Measurements from ENCODE around the gene B3GNT2. TPM values are rescaled to one million over a fixed set of nuclear protein-coding genes. Genes with fewer than 3 reads are reported as not detected.

B3GNT2 gene
- total RNA-seq, 4 donors from 2014 or later, result 16.6 to 29.4 (median 24.0) TPM

- ATAC-seq (ENCODE audit: low FRiP score), result no peak
- no peak for TF ChIP-seq CTCF (IDR thresholded peaks at IDR 0.05)
Measured at GRCh38 chr2:62206024-62206423, 10.1 kb downstream of the B3GNT2 start.

GRCh38 chr2:62207491-62207890 lies 11.6 kb downstream of the B3GNT2 start:
- ATAC-seq (ENCODE audit: low FRiP score), result no peak
- TF ChIP-seq CTCF (IDR thresholded peaks at IDR 0.05), result no peak
- no peak for DNase-seq (ENCODE audit: low spot score)

More at GRCh38 chr2:62206024-62206423, 10.1 kb downstream of the B3GNT2 start:
- DNase-seq (ENCODE audit: low spot score), result no peak

GRCh38 chr2:62208074-62208757 lies 12.3 kb downstream of the B3GNT2 start:
- ATAC-seq (ENCODE audit: low FRiP score) (no peak), DNase-seq (ENCODE audit: low spot score) (no peak)
- TF ChIP-seq CTCF (IDR thresholded peaks at IDR 0.05), result no peak

- ATAC-seq (ENCODE audit: low FRiP score) (no peak), DNase-seq (ENCODE audit: low spot score) (no peak)
- TF ChIP-seq CTCF (IDR thresholded peaks at IDR 0.05), result no peak
Measured at GRCh38 chr2:62208758-62209114, 12.8 kb downstream of the B3GNT2 start.

GRCh38 chr2:62209427-62209991 lies 13.6 kb downstream of the B3GNT2 start:
- TF ChIP-seq CTCF (IDR thresholded peaks at IDR 0.05), result no peak
- ATAC-seq (ENCODE audit: low FRiP score), result no peak
- DNase-seq (ENCODE audit: low spot score), result no peak

GRCh38 chr2:62215306-62216064 lies 19.6 kb downstream of the B3GNT2 start:
- ATAC-seq (ENCODE audit: low FRiP score) (no peak), DNase-seq (ENCODE audit: low spot score) (no peak)
- TF ChIP-seq CTCF (IDR thresholded peaks at IDR 0.05), result no peak
